DMS114 treated with DMSO at 0.1 percent for 48 hours (cell line): ENCODE data around the gene RPAIN.

Experiments
- DNase-seq: peaks from one replicate; lab custom pipeline; 2025; ENCODE audit not compliant: unreplicated experiment; lab: John Stamatoyannopoulos, UW

The RPAIN gene

GRCh38 chr17:5481451-5481850 is 61.5 kb downstream of the RPAIN start:
- DNase-seq, result no peak
